IgD-negative memory B cell (primary cell): Measurements from ENCODE around the gene STARD13. TPM values are rescaled to one million over a fixed set of nuclear protein-coding genes. Genes with fewer than 3 reads are reported as not detected.
A peak's percentile ranks its signal among the peaks of the same experiment; 100 is the strongest.

Experiments
- H3K27ac Mint-ChIP-seq, 3 donors: one replicate each; pipeline ENCODE4 v1.8.0; 2020 to 2022; ENCODE audit warnings: mild to moderate bottlenecking in 3 of 3, mixed read lengths in 3 of 3, moderate library complexity in 1 of 3
- H3K27me3 Mint-ChIP-seq: one replicate; pipeline ENCODE4 v1.8.0; 2021; ENCODE audit warnings: mixed read lengths
- H3K36me3 Mint-ChIP-seq: one replicate; pipeline ENCODE4 v1.8.0; 2020; ENCODE audit warnings: mild to moderate bottlenecking, mixed read lengths
- H3K4me1 Mint-ChIP-seq, 3 donors: one replicate each; pipeline ENCODE4 v1.8.0; 2020 to 2022; ENCODE audit warnings: mixed read lengths in 3 of 3, mild to moderate bottlenecking in 1 of 3
- H3K4me3 Mint-ChIP-seq, 4 donors: one replicate each; pipeline ENCODE4 v1.8.0; 2020 to 2022; ENCODE audit warnings: mild to moderate bottlenecking in 4 of 4, mixed read lengths in 4 of 4, moderate library complexity in 3 of 4
- H3K9me3 Mint-ChIP-seq, 3 donors: one replicate each; pipeline ENCODE4 v1.8.0; 2020 to 2021; ENCODE audit warnings: mixed read lengths in 3 of 3, mild to moderate bottlenecking in 1 of 3
- polyA plus RNA-seq: library from polyadenylated mRNA; unstranded; fragments of 300-500 nt; fragmentation: Illumina TruSeq; gene quantifications from one replicate; pipeline ENCODE4 v1.2.3, GENCODE V29; 2021

The STARD13 gene
- polyA plus RNA-seq, 1 donor from 2014 or later: not detected

GRCh38 chr13:33147832-33148231, 137.7 kb downstream of the STARD13 start:
- no peak overlapping the region for H3K4me3 Mint-ChIP-seq
- no peak overlapping the region for H3K27ac Mint-ChIP-seq
- H3K4me1 Mint-ChIP-seq: peaks cover 0 to 6% (median 2%) of the 10 kb centered on the region in 3 donors
- peaks cover 0 to 4% (median under 1%) of the 10 kb centered on the region in 3 donors for H3K9me3 Mint-ChIP-seq
- peaks cover 2% of the 10 kb centered on the region for H3K36me3 Mint-ChIP-seq
- H3K27me3 Mint-ChIP-seq: peaks cover 3% of the 10 kb centered on the region

GRCh38 chr13:33146843-33147611, 138.5 kb downstream of the STARD13 start:
- Mint-ChIP-seq H3K36me3 (peaks cover 2% of the 10 kb centered on the region), H3K4me1 (peaks cover 0 to 6% (median 2%) of the 10 kb centered on the region in 3 donors), H3K27me3 (peaks cover 7% of the 10 kb centered on the region), H3K27ac (no peak overlapping the region), H3K9me3 (peaks cover 0 to 5% (median 4%) of the 10 kb centered on the region in 3 donors), H3K4me3 (no peak overlapping the region)

- H3K4me1 Mint-ChIP-seq: peaks cover 0 to 6% (median 2%) of the 10 kb centered on the region in 3 donors
- H3K4me3 Mint-ChIP-seq: no peak overlapping the region
- H3K9me3 Mint-ChIP-seq: peaks cover 0 to 5% (median 4%) of the 10 kb centered on the region in 3 donors
- no peak overlapping the region for H3K27ac Mint-ChIP-seq
- H3K36me3 Mint-ChIP-seq: peaks cover 2% of the 10 kb centered on the region
- H3K27me3 Mint-ChIP-seq: peaks cover 7% of the 10 kb centered on the region
Measured at GRCh38 chr13:33145667-33146066, 139.9 kb downstream of the STARD13 start.

- Mint-ChIP-seq H3K36me3 (peaks cover 2% of the 10 kb centered on the region), H3K4me3 (no peak overlapping the region), H3K9me3 (peaks cover 0 to 5% (median 4%) of the 10 kb centered on the region in 3 donors), H3K27me3 (peaks cover 7% of the 10 kb centered on the region), H3K27ac (peak overlapping the region in 1 of 3 donors; percentile 45), H3K4me1 (peaks cover 0 to 6% (median 2%) of the 10 kb centered on the region in 3 donors)
Measured at GRCh38 chr13:33144358-33144784, 141.2 kb downstream of the STARD13 start.

- H3K4me3 Mint-ChIP-seq: no peak overlapping the region
- H3K36me3 Mint-ChIP-seq: peaks cover 4% of the 10 kb centered on the region
- peaks cover 0 to 2% (median 0%) of the 10 kb centered on the region in 3 donors for H3K4me1 Mint-ChIP-seq
- H3K27ac Mint-ChIP-seq: no peak overlapping the region
- peaks cover 3% of the 10 kb centered on the region for H3K27me3 Mint-ChIP-seq
- H3K9me3 Mint-ChIP-seq: peaks cover 5 to 8% (median 6%) of the 10 kb centered on the region in 3 donors
Measured at GRCh38 chr13:33139780-33140535, 145.6 kb downstream of the STARD13 start.

- H3K4me3 Mint-ChIP-seq: no peak overlapping the region
- peaks cover 4 to 8% (median 6%) of the 10 kb centered on the region in 3 donors for H3K9me3 Mint-ChIP-seq
- peaks cover 3% of the 10 kb centered on the region for H3K27me3 Mint-ChIP-seq
- peaks cover 4% of the 10 kb centered on the region for H3K36me3 Mint-ChIP-seq
- peaks cover 0 to 2% (median 0%) of the 10 kb centered on the region in 3 donors for H3K4me1 Mint-ChIP-seq
- no peak overlapping the region for H3K27ac Mint-ChIP-seq
Measured at GRCh38 chr13:33139184-33139583, 146.4 kb downstream of the STARD13 start.

GRCh38 chr13:33138441-33138840, 147.1 kb downstream of the STARD13 start:
- Mint-ChIP-seq H3K27ac (no peak overlapping the region), H3K4me3 (no peak overlapping the region), H3K9me3 (peaks cover 4 to 8% (median 6%) of the 10 kb centered on the region in 3 donors), H3K27me3 (peaks cover 3% of the 10 kb centered on the region), H3K4me1 (no peaks in the 10 kb centered on the region), H3K36me3 (peaks cover 4% of the 10 kb centered on the region)

GRCh38 chr13:33137721-33138120, 147.8 kb downstream of the STARD13 start:
- Mint-ChIP-seq H3K27me3 (peaks cover 3% of the 10 kb centered on the region), H3K36me3 (peaks cover 2% of the 10 kb centered on the region), H3K4me3 (no peak overlapping the region), H3K27ac (no peak overlapping the region), H3K9me3 (peaks cover 4 to 7% (median 6%) of the 10 kb centered on the region in 3 donors), H3K4me1 (no peaks in the 10 kb centered on the region)

- peak overlapping the region in 1 of 4 donors; percentile 11 for H3K4me3 Mint-ChIP-seq
- no peak overlapping the region for H3K27ac Mint-ChIP-seq
- peaks cover 3 to 6% (median 4%) of the 10 kb centered on the region in 3 donors for H3K9me3 Mint-ChIP-seq
- peaks cover 2% of the 10 kb centered on the region for H3K36me3 Mint-ChIP-seq
- no peaks in the 10 kb centered on the region for H3K4me1 Mint-ChIP-seq
- H3K27me3 Mint-ChIP-seq: no peaks in the 10 kb centered on the region
Measured at GRCh38 chr13:33135097-33135496, 150.5 kb downstream of the STARD13 start.

GRCh38 chr13:33134213-33134612, 151.3 kb downstream of the STARD13 start:
- Mint-ChIP-seq H3K9me3 (peaks cover 3 to 6% (median 4%) of the 10 kb centered on the region in 3 donors), H3K4me1 (no peaks in the 10 kb centered on the region), H3K27me3 (no peaks in the 10 kb centered on the region), H3K4me3 (no peak overlapping the region), H3K36me3 (peaks cover 2% of the 10 kb centered on the region), H3K27ac (no peak overlapping the region)

GRCh38 chr13:33132644-33133440, 152.7 kb downstream of the STARD13 start:
- peaks cover 3 to 6% (median 4%) of the 10 kb centered on the region in 3 donors for H3K9me3 Mint-ChIP-seq
- H3K4me1 Mint-ChIP-seq: no peaks in the 10 kb centered on the region
- no peak overlapping the region for H3K27ac Mint-ChIP-seq
- H3K27me3 Mint-ChIP-seq: no peaks in the 10 kb centered on the region
- H3K36me3 Mint-ChIP-seq: peaks cover 2% of the 10 kb centered on the region
- H3K4me3 Mint-ChIP-seq: no peak overlapping the region

- Mint-ChIP-seq H3K27ac (no peak overlapping the region), H3K9me3 (no peaks in the 10 kb centered on the region), H3K4me3 (no peak overlapping the region), H3K27me3 (no peaks in the 10 kb centered on the region), H3K4me1 (no peaks in the 10 kb centered on the region), H3K36me3 (peaks cover 1% of the 10 kb centered on the region)
Measured at GRCh38 chr13:33129886-33130285, 155.7 kb downstream of the STARD13 start.

- Mint-ChIP-seq H3K4me3 (no peak overlapping the region), H3K9me3 (no peaks in the 10 kb centered on the region), H3K27ac (no peak overlapping the region), H3K4me1 (no peaks in the 10 kb centered on the region), H3K27me3 (no peaks in the 10 kb centered on the region), H3K36me3 (peaks cover 1% of the 10 kb centered on the region)
Measured at GRCh38 chr13:33129094-33129832, 156.3 kb downstream of the STARD13 start.

GRCh38 chr13:33128134-33128533, 157.4 kb downstream of the STARD13 start:
- Mint-ChIP-seq H3K27me3 (no peaks in the 10 kb centered on the region), H3K27ac (no peak overlapping the region), H3K4me1 (peaks cover 0 to 3% (median 0%) of the 10 kb centered on the region in 3 donors), H3K4me3 (no peak overlapping the region), H3K9me3 (no peaks in the 10 kb centered on the region), H3K36me3 (peaks cover 1% of the 10 kb centered on the region)
